HCT116 (cell line): ENCODE data around the gene TULP4. TPM values are rescaled to one million over a fixed set of nuclear protein-coding genes. Genes with fewer than 3 reads are reported as not detected.

Experiments used
- ATAC-seq: fragments of 200-7000 bp; cut with Tn5 transposase; 2 replicates; pipeline ENCODE4 v1.9.1; 2020; ENCODE audit warnings: mild to moderate bottlenecking, moderate library complexity
- BruUV-seq: library from RNA; stranded (reverse); fragments of 400-500 nt; replicated peaks from 2 replicates; lab custom pipeline; 2021; lab: Mats Ljungman, UMichigan
- CTCF ChIA-PET: fragments of 300-600 bp; sonication (Branson Sonifier 250); formaldehyde crosslinking; loops from one replicate; lab custom pipeline; 2021; ENCODE audit warnings: antibody characterized with exemption; lab: Charles Lee
- POLR2A ChIA-PET: fragments of 300-600, 350-600 bp; sonication (Branson Sonifier 250); formaldehyde crosslinking; loops from one replicate; lab custom pipeline; 2021; ENCODE audit warnings: antibody characterized with exemption; lab: Charles Lee
- RAD21 ChIA-PET, 2 experiments: fragments of 300-600 bp; sonication (Branson Sonifier 250); formaldehyde crosslinking; loops; one replicate each; lab custom pipeline; 2023; ENCODE audit warnings: low total read pairs in 2 of 2; ENCODE audit not compliant: uncharacterized antibody in 2 of 2, unreplicated experiment in 2 of 2, low non-redundant PET in 1 of 2; lab: Charles Lee
- DNase-seq: peaks from one replicate; pipeline ENCODE4 v3.0.0-alpha.2; 2010; ENCODE audit warnings: low read depth, low spot score
- H2AFZ ChIP-seq: fragments of 200-600 bp; shearing (Covaris generic), sonication (generic); 2 replicates; pipeline ENCODE4 v1.6.1; 2017; ENCODE audit warnings: low read depth, mixed run types, mixed read lengths, antibody characterized with exemption, low read length; ENCODE audit not compliant: poor library complexity, severe bottlenecking
- H3K27ac ChIP-seq: 2 replicates; pipeline ENCODE4 v1.5.1; 2012; ENCODE audit warnings: low read depth, low read length
- H3K27me3 ChIP-seq: fragments of 200-600 bp; sonication (generic); 2 replicates; pipeline ENCODE4 v1.6.1; 2016; ENCODE audit warnings: mixed run types, low read length, mixed read lengths; ENCODE audit not compliant: insufficient read depth
- H3K36me3 ChIP-seq, 2 experiments: fragments of 200-500 bp in 1 of 2; fragments of 200-600 bp in 1 of 2; sonication (Bioruptor generic) in 1 of 2; sonication (generic) in 1 of 2; 2 replicates each; pipeline versions ENCODE4 v1.5.1 to v1.6.1; 2014 to 2016; ENCODE audit warnings: low read length in 2 of 2, inconsistent platforms in 1 of 2, mixed read lengths in 1 of 2, mixed run types in 1 of 2; ENCODE audit not compliant: insufficient read depth in 2 of 2, control insufficient read depth in 1 of 2
- H3K4me1 ChIP-seq, 2 experiments: fragments of 200-600 bp in 1 of 2; sonication (generic) in 1 of 2; 2 replicates each; pipeline versions ENCODE4 v1.5.1 to v1.6.1; 2012 to 2017; ENCODE audit warnings: low read length in 2 of 2, inconsistent platforms in 1 of 2, mild to moderate bottlenecking in 1 of 2, mixed read lengths in 1 of 2, mixed run types in 1 of 2, moderate library complexity in 1 of 2; ENCODE audit not compliant: insufficient read depth in 2 of 2, control insufficient read depth in 1 of 2
- H3K4me2 ChIP-seq: fragments of 200-600 bp; sonication (generic); 2 replicates; pipeline ENCODE4 v1.6.1; 2017; ENCODE audit warnings: mixed run types, low read length, mixed read lengths
- H3K4me3 ChIP-seq, 2 experiments: fragments of 200-600 bp in 1 of 2; sonication (generic) in 1 of 2; replicated peaks in 1 of 2; 2 replicates each; pipeline ENCODE4 v1.5.1; 2011 to 2016; ENCODE audit warnings: low read length in 2 of 2, control low read depth in 1 of 2, low read depth in 1 of 2, mild to moderate bottlenecking in 1 of 2, mixed read lengths in 1 of 2, mixed run types in 1 of 2
- H3K79me2 ChIP-seq: fragments of 200-600 bp; sonication (generic); 2 replicates; pipeline ENCODE4 v1.6.1; 2017; ENCODE audit warnings: mild to moderate bottlenecking, mixed run types, low read length, moderate library complexity, mixed read lengths; ENCODE audit not compliant: insufficient read depth
- H3K9ac ChIP-seq: fragments of 200-600 bp; sonication (generic); 2 replicates; pipeline ENCODE4 v1.6.1; 2016; ENCODE audit warnings: low read length, mixed read lengths
- H3K9me2 ChIP-seq: fragments of 200-600 bp; sonication (generic), shearing (Covaris generic); 2 replicates; pipeline ENCODE4 v1.6.1; 2017; ENCODE audit warnings: mixed run types, mild to moderate bottlenecking, moderate library complexity; ENCODE audit not compliant: insufficient read depth
- H3K9me3 ChIP-seq, 2 experiments: fragments of 200-500 bp in 1 of 2; fragments of 200-600 bp in 1 of 2; sonication (Bioruptor generic) in 1 of 2; sonication (generic) in 1 of 2; 2 replicates each; pipeline ENCODE4 v1.6.1; 2014 to 2017; ENCODE audit warnings: low read length in 2 of 2, mixed read lengths in 2 of 2, inconsistent platforms in 1 of 2, low read depth in 1 of 2, mild to moderate bottlenecking in 1 of 2, mixed run types in 1 of 2, moderate library complexity in 1 of 2; ENCODE audit not compliant: control insufficient read depth in 1 of 2, insufficient read depth in 1 of 2
- H4K20me1 ChIP-seq: fragments of 200-600 bp; sonication (generic), shearing (Covaris generic); 2 replicates; pipeline ENCODE4 v1.6.1; 2017; ENCODE audit warnings: mixed run types, mild to moderate bottlenecking, moderate library complexity; ENCODE audit not compliant: insufficient read depth
- CBX3 ChIP-seq: IDR thresholded peaks from 2 replicates; pipeline ENCODE4 v1.6.1; 2012; ENCODE audit warnings: low read depth
- CEBPB ChIP-seq: IDR thresholded peaks from 2 replicates; pipeline ENCODE4 v1.6.1; 2012; ENCODE audit warnings: low read depth
- CTCF ChIP-seq, 3 experiments: fragments of 200-600 bp in 1 of 3; sonication (generic) in 1 of 3; IDR thresholded peaks in 2 of 3; conservative IDR thresholded peaks in 1 of 3; 2 replicates each; pipeline ENCODE4 v1.5.1; 2012 to 2017; ENCODE audit warnings: low read depth in 2 of 3, low read length in 2 of 3, antibody characterized with exemption in 1 of 3, borderline replicate concordance in 1 of 3, control low read depth in 1 of 3, mild to moderate bottlenecking in 1 of 3, mixed read lengths in 1 of 3, mixed run types in 1 of 3, moderate library complexity in 1 of 3; ENCODE audit not compliant: insufficient read depth in 1 of 3
- EGR1 ChIP-seq: IDR thresholded peaks from 2 replicates; pipeline ENCODE4 v1.6.1; 2012; ENCODE audit warnings: low read depth
- ELF1 ChIP-seq: IDR thresholded peaks from 2 replicates; pipeline ENCODE4 v1.6.1; 2012; ENCODE audit warnings: low read depth, borderline replicate concordance
- EZH2 ChIP-seq: fragments of 200-600 bp; sonication (generic); IDR thresholded peaks from 2 replicates; pipeline ENCODE4 v1.6.1; 2017; ENCODE audit warnings: antibody characterized with exemption, mixed run types
- EZH2phosphoT487 ChIP-seq: fragments of 200-600 bp; IDR thresholded peaks from 2 replicates; pipeline ENCODE4 v1.6.1; 2018; ENCODE audit warnings: antibody characterized with exemption, borderline replicate concordance
- FOSL1 ChIP-seq: IDR thresholded peaks from 2 replicates; pipeline ENCODE4 v1.6.1; 2012; ENCODE audit warnings: low read depth
- JUND ChIP-seq: IDR thresholded peaks from 2 replicates; pipeline ENCODE4 v1.6.1; 2012
- MAX ChIP-seq: IDR thresholded peaks from 2 replicates; pipeline ENCODE4 v1.6.1; 2012
- POLR2A ChIP-seq: IDR thresholded peaks from 2 replicates; pipeline ENCODE4 v1.7.0; 2011; ENCODE audit warnings: borderline replicate concordance; ENCODE audit not compliant: insufficient read depth, insufficient read length; ENCODE audit errors: extremely low read depth
- REST ChIP-seq: IDR thresholded peaks from 2 replicates; pipeline ENCODE4 v1.6.1; 2012; ENCODE audit warnings: low read depth
- SP1 ChIP-seq: IDR thresholded peaks from 2 replicates; pipeline ENCODE4 v1.6.1; 2012; ENCODE audit warnings: low read depth
- SRF ChIP-seq: IDR thresholded peaks from 2 replicates; pipeline ENCODE4 v1.6.1; 2012; ENCODE audit warnings: low read depth
- ZFX ChIP-seq: fragments of 450-650 bp; IDR thresholded peaks from 2 replicates; pipeline ENCODE4 v1.6.1; 2017
- ZNF274 ChIP-seq: fragments of 200-500 bp; sonication (Bioruptor generic); IDR thresholded peaks from 2 replicates; pipeline ENCODE4 v1.6.1; 2014; ENCODE audit warnings: mild to moderate bottlenecking, low read depth, low read length, inconsistent platforms
- intact Hi-C: fragments of 100-400 bp; cut with micrococcal nuclease; formaldehyde crosslinking; loops from 2 replicates; pipeline ENCODE4 v1.10.0; 2022
- total RNA-seq: library from RNA; stranded (reverse); gene quantifications from one replicate; pipeline ENCODE4 v1.2.1, GENCODE V29; 2021; ENCODE audit not compliant: unreplicated experiment

Gene TULP4
- total RNA-seq, 1 experiment from 2014 or later, result 70.8 TPM

DNA sequence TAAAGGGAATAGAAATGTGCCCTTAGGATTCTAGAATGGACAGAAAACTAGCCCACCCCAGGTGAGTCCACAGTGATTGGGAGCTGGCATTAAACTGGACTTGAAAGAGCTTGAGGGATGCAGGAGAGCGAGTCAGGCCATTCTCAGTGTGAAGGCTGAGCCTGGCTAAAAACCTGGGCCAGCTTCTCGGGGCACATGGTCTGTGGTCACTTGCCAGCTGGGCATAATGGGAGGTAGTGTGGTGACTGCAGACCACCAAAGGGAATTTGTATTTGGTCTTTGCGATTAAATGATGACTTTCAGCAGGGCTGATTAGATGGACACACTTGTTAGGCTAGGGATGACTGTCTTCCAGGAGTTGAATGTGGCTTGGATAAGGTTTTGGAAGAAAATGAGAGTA lies 71.3 kb downstream of the TULP4 start (continued):
- TF ChIP-seq REST, result no peak
- TF ChIP-seq EZH2phosphoT487, result no peak
- TF ChIP-seq SRF, result no peak
- TF ChIP-seq ZFX, result no peak
- no peak for TF ChIP-seq FOSL1
- TF ChIP-seq POLR2A, result no peak
- no peak for TF ChIP-seq CBX3
- no peak for TF ChIP-seq CEBPB
- TF ChIP-seq, all 23 proteins: peak for 0

- no peaks in the 10 kb centered on the region for H3K9me3 ChIP-seq
- no peaks in the 10 kb centered on the region for H3K9me2 ChIP-seq
- H3K4me2 ChIP-seq, result no peak overlapping the region
- H2AFZ ChIP-seq, result no peak overlapping the region
- H3K4me1 ChIP-seq, result no peaks in the 10 kb centered on the region
- H3K27ac ChIP-seq, result no peak overlapping the region
- DNase-seq (no peak), ATAC-seq (no peak)
- no peak overlapping the region for H3K9ac ChIP-seq
- H4K20me1 ChIP-seq, result peaks cover 12% of the 10 kb centered on the region; the same call in 1 of the 2 replicates
- H3K4me3 ChIP-seq, result no peak overlapping the region
- no peaks in the 10 kb centered on the region for H3K27me3 ChIP-seq
- ChIA-PET POLR2A (no interaction called here), CTCF (no interaction called here), RAD21 (no interaction called here)
- intact Hi-C loops, result loop anchor here (5.0 kb wide), 1 partner anchor 162 kb away; no protein-coding TSS in a partner anchor
- BruUV-seq, result no TSS peak
- H3K36me3 ChIP-seq, result no peaks in the 10 kb centered on the region
- H3K79me2 ChIP-seq, result peaks cover 12% of the 10 kb centered on the region; the same call in 1 of the 2 replicates
- TF ChIP-seq REST, result no peak
- no peak for TF ChIP-seq POLR2A
- TF ChIP-seq FOSL1, result no peak
- TF ChIP-seq ZFX, result no peak
- TF ChIP-seq ELF1, result no peak
- TF ChIP-seq CTCF (IDR thresholded peaks at IDR 0.05 in 2 of 3, conservative IDR thresholded peaks at IDR 0.05 in 1 of 3; ENCODE audit: borderline replicate concordance in 1 of 3, insufficient read depth in 1 of 3, low read depth in 2 of 3, low read length in 2 of 3), result no peak
- TF ChIP-seq EZH2phosphoT487, result no peak
- no peak for TF ChIP-seq SRF
- no peak for TF ChIP-seq CEBPB
- no peak for TF ChIP-seq SP1
- TF ChIP-seq ZNF274, result no peak
- TF ChIP-seq JUND, result no peak
- no peak for TF ChIP-seq EGR1
- no peak for TF ChIP-seq MAX
- TF ChIP-seq EZH2, result no peak
These were observed 72.4 kb downstream of the TULP4 start for GRCh38 chr6:158384671-158385110.
